Left renal pelvis (tissue), 4 donors: Measurements from ENCODE around the gene COL9A3. TPM values are rescaled to one million over a fixed set of nuclear protein-coding genes. Genes with fewer than 3 reads are reported as not detected.
"Not testable (repeated sequence)": the region's sequence is repeated elsewhere in the genome, so short reads cannot be mapped to it uniquely, and the experiment has no call there.

Experiments used
- DNase-seq, 4 donors: peaks; one replicate each; pipeline ENCODE4 v3.0.0-alpha.2; 2013; ENCODE audit warnings: low read depth in 4 of 4, low spot score in 3 of 4
- polyA plus RNA-seq, 4 donors: library from polyadenylated mRNA; unstranded; fragments of 120-200 nt; gene quantifications; one replicate each; pipeline ENCODE4 v1.2.1, GENCODE V29; 2013; ENCODE audit not compliant: insufficient read length in 4 of 4

The COL9A3 gene
- polyA plus RNA-seq, 4 donors = 17.5 to 51.8 (median 23.4) TPM

DNA sequence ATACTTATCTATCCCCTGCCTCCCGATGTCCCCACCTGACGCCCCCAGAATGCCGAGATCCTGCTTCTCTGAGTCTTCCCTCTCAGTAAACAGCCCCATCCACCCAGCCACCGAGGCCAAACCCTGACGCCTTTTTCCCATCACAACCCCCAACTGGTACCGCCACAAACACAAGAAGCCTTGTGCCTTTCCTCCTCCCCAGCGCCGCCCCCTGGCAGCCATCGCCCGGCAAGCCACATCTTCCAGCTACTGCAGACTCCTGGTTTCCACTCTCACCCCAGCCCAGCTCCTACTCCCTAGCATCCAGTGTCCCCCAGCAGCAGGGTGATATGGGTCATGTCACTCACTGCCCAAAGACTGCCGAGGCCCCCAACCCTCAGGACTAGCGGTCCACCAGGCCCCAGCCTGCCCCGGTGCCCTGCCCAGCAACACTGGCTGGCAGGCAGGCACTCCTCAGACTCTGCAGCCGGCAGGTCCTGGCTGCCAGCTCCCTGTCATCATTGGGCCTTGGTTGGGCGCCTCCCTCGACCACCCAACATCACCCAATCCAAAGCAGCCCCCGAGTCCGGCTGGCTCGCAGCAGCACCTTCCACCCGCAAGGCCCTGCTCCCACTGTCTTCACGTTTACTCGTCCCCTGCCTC, 33.6 kb downstream of the COL9A3 start:
- no peak for DNase-seq

GRCh38 chr20:62852196-62852595, 35.3 kb downstream of the COL9A3 start:
- no peak for DNase-seq

DNA sequence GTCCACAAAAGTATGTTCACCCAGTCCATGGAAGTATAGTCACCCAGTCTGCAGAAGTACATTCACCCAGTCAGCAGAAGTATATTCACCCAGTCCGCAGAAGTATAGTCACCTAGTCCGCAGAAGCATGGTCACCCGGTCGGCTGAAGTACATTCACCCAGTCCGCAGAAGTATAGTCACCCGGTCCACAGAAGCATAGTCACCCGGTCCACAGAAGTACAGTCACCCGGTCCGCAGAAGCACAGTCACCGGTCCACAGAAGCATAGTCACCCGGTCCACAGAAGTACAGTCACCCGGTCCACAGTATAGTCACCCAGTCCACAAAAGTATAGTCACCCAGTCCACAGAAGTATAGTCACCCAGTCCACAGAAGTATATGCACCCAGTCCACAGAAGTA, 36.0 kb downstream of the COL9A3 start:
- no peak for DNase-seq

DNA sequence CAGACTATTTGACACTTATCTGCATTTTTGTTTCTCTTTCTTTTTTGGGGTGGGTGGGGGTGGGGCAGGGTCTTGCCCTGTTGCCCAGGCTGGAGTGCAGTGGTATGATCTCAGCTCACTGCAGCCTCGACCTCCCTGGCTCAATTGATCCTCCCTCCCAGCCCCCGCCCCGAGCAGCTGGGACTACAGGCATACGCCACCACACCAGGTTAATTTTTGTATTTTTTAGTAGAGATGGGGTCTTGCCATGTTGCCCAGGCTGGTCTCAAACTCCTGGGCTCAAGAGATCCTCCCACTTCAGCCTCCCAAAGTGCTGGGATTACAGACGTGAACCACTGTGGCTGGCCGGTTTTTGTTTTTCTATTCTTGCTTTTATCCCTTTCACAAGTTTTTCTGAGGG, 36.5 kb downstream of the COL9A3 start:
- not testable (repeated sequence) for DNase-seq

DNA sequence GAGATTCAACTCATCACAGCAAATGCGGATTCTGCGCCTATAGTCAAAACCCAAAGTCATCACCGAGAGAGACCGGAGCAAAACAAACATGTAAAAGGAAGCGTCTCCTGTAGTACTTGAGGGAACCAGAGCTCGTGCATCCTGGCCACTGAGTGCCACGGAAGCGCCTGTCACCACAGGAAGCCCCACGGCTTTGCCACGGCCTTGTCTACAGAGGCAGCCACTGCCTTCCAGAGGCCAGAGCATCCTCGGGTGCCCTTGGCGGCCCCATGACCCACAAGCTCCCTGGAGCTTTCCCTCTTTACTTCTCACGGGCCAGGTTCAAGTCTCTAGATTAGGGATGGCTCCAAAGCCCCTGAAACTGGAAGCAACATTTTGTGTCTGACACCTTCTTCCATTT, 37.3 kb downstream of the COL9A3 start:
- no peak for DNase-seq

GRCh38 chr20:62855120-62855519, 38.3 kb downstream of the COL9A3 start:
- DNase-seq = no peak

DNA sequence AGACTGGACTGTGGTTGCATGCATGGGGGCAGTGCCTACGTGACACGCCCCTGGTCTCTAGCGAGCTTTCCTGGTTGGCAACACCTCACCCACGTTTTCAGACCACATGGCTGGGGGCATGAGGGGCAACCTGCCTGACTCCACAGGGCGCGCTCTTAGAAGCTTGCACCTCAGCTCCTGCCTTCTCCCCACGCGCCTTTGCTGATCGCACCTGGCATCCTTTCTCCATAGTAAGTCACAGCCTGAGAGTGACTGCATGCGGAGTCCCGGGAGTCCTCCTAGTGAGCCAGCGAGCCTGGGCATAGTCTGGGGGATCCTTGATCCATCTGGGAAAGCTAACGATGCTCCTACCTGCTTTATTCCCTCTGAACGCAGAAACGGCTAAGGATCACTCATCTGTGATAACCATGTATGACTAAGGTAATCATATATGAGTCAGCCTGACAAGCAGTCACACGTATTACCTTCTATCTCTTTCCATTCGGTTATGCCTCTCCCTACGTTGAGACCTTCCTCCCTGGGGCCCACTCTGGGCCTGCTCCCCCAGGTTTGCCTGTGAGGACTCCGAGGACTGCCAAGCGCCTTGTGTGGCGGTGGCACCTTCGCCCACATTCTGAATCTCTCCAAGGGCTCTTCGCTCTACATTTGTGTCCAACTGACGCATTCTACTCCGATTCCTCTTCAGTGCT, 40.2 kb downstream of the COL9A3 start:
- DNase-seq = no peak

- DNase-seq = no peak
These were observed 41.4 kb downstream of the COL9A3 start for GRCh38 chr20:62858058-62858830.

GRCh38 chr20:62859721-62860120, 42.9 kb downstream of the COL9A3 start:
- DNase-seq = no peak

- no peak for DNase-seq
These were observed 43.6 kb downstream of the COL9A3 start for GRCh38 chr20:62860391-62860923.

DNA sequence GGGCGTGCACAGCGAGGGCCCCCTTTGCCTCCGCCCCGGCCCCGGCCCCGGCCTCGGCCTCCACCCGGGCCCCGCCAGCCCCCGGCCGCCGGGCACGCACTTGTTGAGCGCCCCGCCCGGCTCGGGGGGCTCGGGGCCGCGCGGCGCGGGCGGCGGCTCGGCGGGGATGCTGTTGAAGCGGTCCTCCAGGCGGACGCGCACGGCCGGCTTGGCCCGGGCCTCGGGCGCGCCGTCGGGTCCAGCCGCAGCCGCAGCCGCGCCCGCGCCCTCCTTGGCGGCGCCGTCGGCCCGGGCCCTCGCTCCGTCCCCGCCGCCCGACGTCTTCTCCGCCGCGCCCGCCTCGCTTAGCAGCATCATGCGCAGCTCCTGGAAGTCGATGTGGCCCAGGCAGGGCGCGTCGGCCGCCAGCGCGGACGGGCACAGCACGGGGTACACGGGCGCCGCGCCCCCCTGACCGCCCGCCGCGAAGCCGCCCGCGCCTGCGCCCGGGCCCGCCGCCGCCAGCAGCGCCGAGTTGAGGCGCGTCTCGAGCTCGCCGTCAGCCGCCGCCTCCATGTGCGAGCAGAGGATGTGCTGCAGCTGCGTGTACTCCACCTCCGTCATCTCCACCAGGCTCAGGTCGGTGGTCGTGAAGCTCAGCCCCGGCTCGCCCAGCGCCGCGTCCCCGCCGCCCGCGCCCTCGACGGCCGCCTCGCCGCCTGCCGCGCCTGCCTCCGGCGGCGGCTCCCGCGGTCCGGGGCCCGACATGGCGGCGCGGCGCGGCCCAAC, 44.3 kb downstream of the COL9A3 start:
- DNase-seq = no peak

DNA sequence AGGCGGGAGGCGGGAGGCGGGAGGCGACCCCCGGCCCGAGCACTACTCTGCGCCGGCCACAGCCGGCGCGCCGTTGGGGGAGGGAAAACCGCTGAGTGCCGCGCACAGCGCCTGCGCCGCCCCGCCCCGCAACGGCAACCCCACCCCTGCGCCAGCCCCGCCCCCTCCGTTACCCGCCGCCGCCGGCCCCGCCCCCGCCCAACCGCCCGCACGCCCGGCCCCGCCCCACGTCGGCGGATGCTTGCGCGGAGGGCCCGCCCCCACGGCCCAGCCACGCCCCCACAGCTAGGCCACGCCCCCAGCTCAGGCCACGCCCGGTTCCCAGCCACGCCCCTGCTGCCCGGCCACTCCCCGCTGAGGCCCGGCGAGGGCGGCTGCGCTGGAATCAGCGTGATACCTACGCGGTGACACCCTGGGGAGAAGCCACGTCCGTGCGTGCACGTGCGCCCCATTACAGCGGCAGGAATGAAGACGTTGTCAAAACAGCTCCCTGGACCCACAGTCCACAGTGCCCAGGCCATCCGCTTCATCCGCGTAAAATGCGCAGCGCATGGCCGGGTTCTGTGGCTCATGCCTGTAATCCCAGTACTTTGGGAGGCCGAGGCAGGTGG, 45.0 kb downstream of the COL9A3 start, which contains the start of gene TCFL5:
TSS of gene TCFL5 (minus strand) at position 97 of the 611 bp plus-strand sequence. CDS start 152 bp downstream, outside the sequence.
- peak in 2 of 4 donors; percentile 62 to 65 for DNase-seq

DNA sequence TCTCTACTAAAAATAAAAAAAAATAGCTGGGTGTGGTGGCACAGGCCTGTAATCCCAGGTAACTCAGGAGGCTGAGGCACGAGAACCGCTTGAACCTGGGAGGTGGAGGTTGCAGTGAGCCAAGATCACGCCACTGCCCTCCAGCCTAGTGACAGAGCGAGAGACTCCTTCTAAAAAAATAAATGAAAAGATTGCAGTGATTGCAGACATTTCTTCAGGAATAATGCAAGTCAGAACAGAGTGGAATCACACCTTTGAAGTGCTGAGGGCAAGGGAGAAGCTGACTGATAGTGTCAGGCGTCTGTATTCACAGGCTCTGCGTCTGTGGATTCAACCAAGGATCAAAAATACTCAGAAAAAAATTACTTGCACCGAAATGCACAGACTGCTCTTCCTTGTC, 47.4 kb downstream of the COL9A3 start:
- DNase-seq = no peak

- no peak for DNase-seq
These were observed 55.5 kb downstream of the COL9A3 start for GRCh38 chr20:62872184-62872847.

GRCh38 chr20:62872862-62873261, 56.0 kb downstream of the COL9A3 start:
- DNase-seq = no peak

DNA sequence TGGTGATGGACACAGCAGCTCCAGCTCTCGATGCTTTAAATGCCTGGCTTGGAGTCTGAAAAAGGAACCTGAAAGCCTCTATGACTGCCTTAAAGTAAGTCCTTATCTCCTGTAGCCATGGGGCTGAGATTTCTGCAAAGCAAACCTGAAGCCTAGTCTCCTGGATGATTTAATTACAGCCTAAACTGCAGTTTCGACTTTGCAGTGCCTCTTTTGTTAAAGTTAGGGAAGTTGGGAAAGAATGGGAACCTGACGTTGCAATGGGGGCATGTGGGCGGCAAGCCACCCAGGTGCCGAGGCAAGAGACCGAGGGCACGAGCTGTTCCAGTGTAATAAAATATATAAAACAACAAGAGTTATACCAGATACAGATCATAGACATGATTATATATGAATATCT, 56.4 kb downstream of the COL9A3 start:
- DNase-seq = no peak

DNA sequence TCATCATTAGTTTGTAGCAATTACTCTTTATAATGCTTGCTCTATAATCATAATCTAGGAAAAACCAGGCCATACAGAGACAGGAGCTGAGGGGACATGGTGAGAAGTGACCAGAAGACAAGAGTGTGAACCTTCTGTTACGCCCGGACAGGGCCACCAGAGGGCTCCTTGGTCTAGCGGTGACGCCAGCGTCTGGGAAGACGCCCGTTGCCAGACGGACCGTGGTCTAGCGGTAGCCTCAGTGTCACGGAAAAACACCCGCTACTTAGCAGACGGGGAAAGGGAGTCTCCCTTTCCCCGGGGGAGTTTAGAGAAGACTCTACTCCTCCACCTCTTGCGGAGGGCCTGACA, 56.8 kb downstream of the COL9A3 start:
- not testable (repeated sequence) for DNase-seq

DNA sequence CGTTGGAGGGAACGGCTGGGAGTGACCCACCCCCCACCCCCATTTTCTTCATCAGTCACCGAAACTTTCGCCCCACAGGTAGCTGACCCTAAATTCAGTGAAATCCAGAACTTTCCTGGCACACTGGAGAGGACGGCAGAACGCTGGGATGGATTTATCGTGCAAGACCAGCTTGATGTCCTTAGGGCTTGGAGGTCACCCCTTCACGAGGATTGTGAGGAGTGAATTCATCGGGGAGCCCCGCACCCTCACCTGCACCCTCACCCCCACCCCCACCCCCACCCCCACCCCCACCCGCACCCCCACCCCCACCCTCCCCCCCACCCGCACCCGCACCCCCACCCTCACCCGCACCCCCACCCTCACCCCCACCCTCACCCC, 58.1 kb downstream of the COL9A3 start:
- DNase-seq = no peak

DNA sequence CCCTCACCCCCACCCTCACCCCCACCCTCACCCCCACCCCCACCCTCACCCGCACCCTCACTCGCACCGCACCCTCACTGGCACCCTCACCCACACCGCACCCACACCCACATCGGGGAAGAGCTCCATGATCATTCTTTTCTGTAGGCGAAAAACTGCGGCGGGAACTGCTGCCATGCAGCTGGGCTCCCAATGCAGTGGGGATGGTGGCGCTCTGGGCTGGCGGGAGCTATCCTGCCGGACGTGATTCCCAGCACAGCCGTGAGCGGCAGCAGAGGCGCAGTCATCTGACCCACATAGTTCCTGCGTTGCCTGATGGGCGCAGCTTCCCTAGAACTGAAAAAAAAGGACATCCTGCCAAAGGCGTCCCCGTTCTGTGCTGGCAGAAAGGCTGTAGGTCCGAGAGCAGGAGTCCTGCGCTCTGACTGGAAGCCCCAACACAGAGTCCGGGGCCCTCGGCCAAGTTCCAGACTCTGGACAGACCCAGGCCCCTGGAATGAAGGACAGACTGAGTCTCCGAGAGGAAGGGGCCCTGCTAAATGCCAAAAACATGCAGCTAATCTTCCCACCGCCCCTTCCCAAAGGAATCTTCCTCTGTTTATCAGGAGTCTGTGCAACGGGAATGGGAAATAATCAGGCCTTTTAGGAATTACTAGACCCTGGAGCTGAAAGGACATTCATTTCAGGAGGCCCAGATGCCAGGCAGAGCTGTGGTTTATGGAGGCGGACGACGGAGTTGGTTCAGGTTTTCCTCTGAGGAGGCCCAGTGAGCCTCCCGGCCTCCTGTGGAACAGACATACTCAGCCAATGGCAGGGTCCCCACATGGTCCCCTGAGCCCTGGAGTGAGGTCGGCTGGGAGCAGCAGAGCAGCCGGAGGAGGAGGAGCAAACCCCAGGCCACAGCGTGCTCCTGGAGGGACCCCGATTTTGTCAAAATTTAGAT, 58.8 kb downstream of the COL9A3 start:
- DNase-seq = no peak
